HEK293 (cell line): ENCODE data around the gene SEMA3G.

ENCODE experiments used
- KLF1 ChIP-seq: fragments of 450-650 bp; formaldehyde crosslinking; IDR thresholded peaks from 2 replicates; pipeline ENCODE4 v1.5.1; 2016; ENCODE audit warnings: missing biosample characterization, missing genetic modification characterization
- ZNF266 ChIP-seq: fragments of 450-650 bp; formaldehyde crosslinking; IDR thresholded peaks from 2 replicates; pipeline ENCODE4 v1.5.1; 2016; ENCODE audit warnings: missing biosample characterization, missing genetic modification characterization, low read depth

DNA sequence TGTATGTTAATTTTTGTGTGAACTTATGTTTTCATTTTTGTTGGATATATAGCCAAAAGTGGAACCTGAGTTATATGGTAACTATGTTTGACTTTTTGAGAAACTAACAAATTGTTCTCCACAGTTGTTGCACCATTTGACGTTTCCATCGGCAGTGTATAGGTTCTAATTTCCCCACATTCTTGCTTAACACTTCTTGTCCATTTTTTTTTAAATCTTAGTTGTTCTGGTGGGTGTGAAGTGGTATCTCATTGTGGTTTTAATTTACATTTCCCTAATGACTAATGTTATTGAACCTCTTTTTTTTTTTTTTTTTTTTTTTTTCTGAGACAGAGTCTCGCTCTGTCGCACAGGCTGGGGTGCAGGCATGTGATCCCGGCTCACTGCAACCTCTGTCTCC is 18.5 kb upstream of the SEMA3G start:
- TF ChIP-seq ZNF266 (tag by site-specific recombination) (no peak), KLF1 (tag by site-specific recombination) (no peak)
